ENCODE measurements around the gene PAPOLA.

PAPOLA gene

GRCh38 chr14:96514694-96515093 lies 12.5 kb downstream of the PAPOLA start:
- TF ChIP-seq CTCF (IDR thresholded peaks at IDR 0.05), result no peak

- no peak for TF ChIP-seq CTCF (IDR thresholded peaks at IDR 0.05)
Measured at GRCh38 chr14:96515731-96516130, 13.5 kb downstream of the PAPOLA start.

GRCh38 chr14:96516351-96516750 lies 14.2 kb downstream of the PAPOLA start:
- no peak for TF ChIP-seq CTCF (IDR thresholded peaks at IDR 0.05)

GRCh38 chr14:96519970-96520369 lies 17.8 kb downstream of the PAPOLA start:
- TF ChIP-seq CTCF (IDR thresholded peaks at IDR 0.05), result no peak

- no peak for TF ChIP-seq CTCF (IDR thresholded peaks at IDR 0.05)
Measured at GRCh38 chr14:96525452-96525851, 23.3 kb downstream of the PAPOLA start.

- TF ChIP-seq CTCF (IDR thresholded peaks at IDR 0.05), result no peak
Measured at GRCh38 chr14:96532632-96533031, 30.4 kb downstream of the PAPOLA start.

GRCh38 chr14:96536807-96537206 lies 34.6 kb downstream of the PAPOLA start:
- TF ChIP-seq CTCF (IDR thresholded peaks at IDR 0.05), result no peak

Measured in LNCAP (cell line).